Measurements from ENCODE around the gene SLC6A12. TPM values are rescaled to one million over a fixed set of nuclear protein-coding genes. Genes with fewer than 3 reads are reported as not detected.

Gene SLC6A12
- total RNA-seq, 4 donors from 2014 or later, result 0.46 to 7.0 (median 2.1) TPM

GRCh38 chr12:202081-202731 is 11.8 kb downstream of the SLC6A12 start:
- no peak for ATAC-seq (ENCODE audit: low FRiP score)
- DNase-seq (ENCODE audit: low spot score), result no peak

DNA sequence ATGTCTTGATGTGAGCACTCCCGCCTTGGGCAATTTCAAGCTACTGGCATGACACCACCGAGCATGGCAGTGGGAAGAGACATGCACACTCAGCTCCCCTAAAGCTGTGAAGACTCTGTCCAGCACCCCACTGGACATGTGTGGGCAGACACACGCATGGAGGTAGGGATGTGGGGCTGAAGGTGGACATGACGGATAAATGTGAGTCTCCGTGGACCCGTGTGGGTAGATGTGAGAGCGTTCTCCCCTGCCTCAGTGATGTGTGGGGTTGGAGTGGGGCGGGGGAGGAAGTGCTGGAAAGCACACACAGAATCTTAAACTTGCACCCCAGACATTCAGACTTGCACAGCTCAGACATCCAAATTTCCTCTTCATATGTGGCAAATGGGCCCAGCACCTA is 12.6 kb downstream of the SLC6A12 start:
- peak; percentile 9 for ATAC-seq (ENCODE audit: low FRiP score)
- TF ChIP-seq, protein P1, sequence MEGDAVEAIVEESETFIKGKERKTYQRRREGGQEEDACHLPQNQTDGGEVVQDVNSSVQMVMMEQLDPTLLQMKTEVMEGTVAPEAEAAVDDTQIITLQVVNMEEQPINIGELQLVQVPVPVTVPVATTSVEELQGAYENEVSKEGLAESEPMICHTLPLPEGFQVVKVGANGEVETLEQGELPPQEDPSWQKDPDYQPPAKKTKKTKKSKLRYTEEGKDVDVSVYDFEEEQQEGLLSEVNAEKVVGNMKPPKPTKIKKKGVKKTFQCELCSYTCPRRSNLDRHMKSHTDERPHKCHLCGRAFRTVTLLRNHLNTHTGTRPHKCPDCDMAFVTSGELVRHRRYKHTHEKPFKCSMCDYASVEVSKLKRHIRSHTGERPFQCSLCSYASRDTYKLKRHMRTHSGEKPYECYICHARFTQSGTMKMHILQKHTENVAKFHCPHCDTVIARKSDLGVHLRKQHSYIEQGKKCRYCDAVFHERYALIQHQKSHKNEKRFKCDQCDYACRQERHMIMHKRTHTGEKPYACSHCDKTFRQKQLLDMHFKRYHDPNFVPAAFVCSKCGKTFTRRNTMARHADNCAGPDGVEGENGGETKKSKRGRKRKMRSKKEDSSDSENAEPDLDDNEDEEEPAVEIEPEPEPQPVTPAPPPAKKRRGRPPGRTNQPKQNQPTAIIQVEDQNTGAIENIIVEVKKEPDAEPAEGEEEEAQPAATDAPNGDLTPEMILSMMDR (IDR thresholded peaks at IDR 0.05), result no peak
- no peak for DNase-seq (ENCODE audit: low spot score)

More at GRCh38 chr12:202081-202731, 11.8 kb downstream of the SLC6A12 start:
- TF ChIP-seq, protein P1 (IDR thresholded peaks at IDR 0.05), result no peak

DNA sequence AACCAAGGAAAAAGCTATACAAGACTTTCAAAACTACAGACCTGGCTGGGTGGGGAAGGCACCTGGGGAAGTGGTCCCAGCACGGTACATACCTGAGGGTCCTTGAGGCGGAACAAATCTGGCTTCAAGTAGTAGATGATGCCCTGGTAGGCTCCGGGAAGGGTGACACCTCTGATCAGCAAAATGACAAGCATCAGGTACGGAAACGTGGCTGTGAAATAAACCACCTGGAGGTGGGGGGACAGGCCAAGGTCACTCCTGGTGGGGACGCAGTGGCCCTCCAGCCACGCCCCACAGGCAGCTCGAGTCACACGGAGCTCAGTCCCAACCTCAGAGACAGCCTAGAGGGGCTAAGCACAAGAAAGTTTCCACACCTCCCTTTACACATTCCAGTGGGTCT is 15.3 kb downstream of the SLC6A12 start:
- TF ChIP-seq, protein P1 (IDR thresholded peaks at IDR 0.05), result no peak
- DNase-seq (ENCODE audit: low spot score), result no peak

GRCh38 chr12:197911-198695 is 15.9 kb downstream of the SLC6A12 start:
- ATAC-seq (ENCODE audit: low FRiP score) (no peak), DNase-seq (ENCODE audit: low spot score) (no peak)
- TF ChIP-seq, protein P1 (IDR thresholded peaks at IDR 0.05), result no peak

More for the DNA sequence above, 15.3 kb downstream of the SLC6A12 start:
- no peak for ATAC-seq (ENCODE audit: low FRiP score)

GRCh38 chr12:197347-197746 is 16.6 kb downstream of the SLC6A12 start:
- ATAC-seq (ENCODE audit: low FRiP score) (no peak), DNase-seq (ENCODE audit: low spot score) (no peak)
- TF ChIP-seq, protein P1 (IDR thresholded peaks at IDR 0.05), result no peak

GRCh38 chr12:196436-196835 is 17.5 kb downstream of the SLC6A12 start:
- TF ChIP-seq, protein P1 (IDR thresholded peaks at IDR 0.05), result no peak
- DNase-seq (ENCODE audit: low spot score) (no peak), ATAC-seq (ENCODE audit: low FRiP score) (no peak)
